ENCODE data around the gene TTLL8.

- no peak for TF ChIP-seq CTCF (IDR thresholded peaks at IDR 0.05)
- no peak for TF ChIP-seq POLR2A (IDR thresholded peaks at IDR 0.05)
- TF ChIP-seq POLR2AphosphoS5 (IDR thresholded peaks at IDR 0.05), result no peak
These were observed 32.1 kb downstream of the TTLL8 start for GRCh38 chr22:50025993-50026392.
